ENCODE data around the gene BMP2K.

The BMP2K gene

DNA sequence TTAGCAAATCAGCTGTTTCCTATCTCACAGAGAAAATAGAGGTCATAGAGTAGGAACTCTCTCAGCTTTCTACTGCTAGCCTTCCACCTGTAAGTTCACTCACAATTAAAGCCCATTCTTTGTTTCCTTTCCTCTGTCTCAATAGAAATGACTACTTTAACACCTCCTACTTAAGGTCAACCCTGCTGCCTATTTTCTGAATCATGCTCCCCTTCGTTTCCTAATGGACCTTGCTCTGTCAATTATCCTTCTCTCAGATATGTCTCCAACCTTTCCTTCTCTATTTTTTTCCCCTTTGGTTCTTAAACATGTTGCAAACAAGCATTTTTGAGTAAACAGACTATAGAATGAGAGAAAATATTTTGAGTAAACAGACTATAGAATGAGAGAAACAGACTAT lies 168.2 kb downstream of the BMP2K start:
- no peak for DNase-seq (ENCODE audit: low read depth, low spot score)
- TF ChIP-seq, protein P1, sequence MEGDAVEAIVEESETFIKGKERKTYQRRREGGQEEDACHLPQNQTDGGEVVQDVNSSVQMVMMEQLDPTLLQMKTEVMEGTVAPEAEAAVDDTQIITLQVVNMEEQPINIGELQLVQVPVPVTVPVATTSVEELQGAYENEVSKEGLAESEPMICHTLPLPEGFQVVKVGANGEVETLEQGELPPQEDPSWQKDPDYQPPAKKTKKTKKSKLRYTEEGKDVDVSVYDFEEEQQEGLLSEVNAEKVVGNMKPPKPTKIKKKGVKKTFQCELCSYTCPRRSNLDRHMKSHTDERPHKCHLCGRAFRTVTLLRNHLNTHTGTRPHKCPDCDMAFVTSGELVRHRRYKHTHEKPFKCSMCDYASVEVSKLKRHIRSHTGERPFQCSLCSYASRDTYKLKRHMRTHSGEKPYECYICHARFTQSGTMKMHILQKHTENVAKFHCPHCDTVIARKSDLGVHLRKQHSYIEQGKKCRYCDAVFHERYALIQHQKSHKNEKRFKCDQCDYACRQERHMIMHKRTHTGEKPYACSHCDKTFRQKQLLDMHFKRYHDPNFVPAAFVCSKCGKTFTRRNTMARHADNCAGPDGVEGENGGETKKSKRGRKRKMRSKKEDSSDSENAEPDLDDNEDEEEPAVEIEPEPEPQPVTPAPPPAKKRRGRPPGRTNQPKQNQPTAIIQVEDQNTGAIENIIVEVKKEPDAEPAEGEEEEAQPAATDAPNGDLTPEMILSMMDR (IDR thresholded peaks at IDR 0.05; ENCODE audit: low read depth, low read length), result no peak
- in situ Hi-C loops (cut with HindIII; ENCODE audit: low sequenced_read_pairs), result no loop called here
- no peak overlapping the region for H3K4me3 ChIP-seq (ENCODE audit: low read depth, low read length)

DNA sequence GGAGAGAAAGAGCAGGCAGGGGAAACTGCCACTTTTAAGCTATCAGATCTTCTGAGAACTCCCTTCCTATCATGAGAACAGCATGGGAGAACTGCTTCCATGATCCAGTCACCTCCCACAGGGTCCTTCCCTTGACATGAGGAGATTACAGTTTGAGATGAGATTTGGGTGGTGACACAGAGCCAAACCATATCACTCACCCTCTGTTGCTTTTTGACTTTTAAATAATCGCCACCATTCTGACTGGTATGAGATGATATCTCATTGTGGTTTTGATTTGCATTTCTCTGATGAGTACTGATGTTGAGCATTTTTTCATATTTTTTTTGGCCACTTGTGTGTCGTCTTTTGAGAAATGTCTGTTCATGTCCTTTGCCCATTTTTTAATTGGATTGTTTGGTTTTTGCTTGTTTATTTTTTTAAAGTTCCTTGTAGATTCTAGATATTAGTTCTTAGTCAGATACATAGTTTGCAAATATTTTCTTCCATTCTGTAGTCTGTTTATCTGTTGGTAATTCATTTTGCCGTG lies 169.6 kb downstream of the BMP2K start:
- no peak for DNase-seq (ENCODE audit: low read depth, low spot score)
- TF ChIP-seq, protein P1 (IDR thresholded peaks at IDR 0.05; ENCODE audit: low read depth, low read length), result no peak
- in situ Hi-C loops (cut with HindIII; ENCODE audit: low sequenced_read_pairs), result no loop called here
- no peak overlapping the region for H3K4me3 ChIP-seq (ENCODE audit: low read depth, low read length)

DNA sequence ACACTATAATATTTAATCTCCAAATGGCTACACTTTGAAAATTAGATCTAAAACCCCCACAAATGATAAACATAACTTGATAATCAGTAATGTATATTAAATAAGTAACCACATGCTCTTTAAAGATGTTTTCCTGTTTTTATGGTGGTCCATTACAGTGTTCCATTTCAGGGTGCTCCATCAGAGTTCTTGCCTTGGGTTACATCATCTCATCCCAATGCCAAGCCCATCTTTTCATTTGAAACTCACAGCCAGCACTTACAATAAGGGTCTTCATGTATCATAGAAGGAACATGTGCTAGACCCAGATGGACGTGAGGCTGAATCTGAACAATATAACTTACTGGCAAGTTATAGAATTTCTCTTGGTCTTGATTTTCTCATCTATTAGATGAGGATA lies 173.6 kb downstream of the BMP2K start:
- in situ Hi-C loops (cut with HindIII; ENCODE audit: low sequenced_read_pairs), result no loop called here
- TF ChIP-seq, protein P1 (IDR thresholded peaks at IDR 0.05; ENCODE audit: low read depth, low read length), result no peak
- no peak overlapping the region for H3K4me3 ChIP-seq (ENCODE audit: low read depth, low read length)
- no peak for DNase-seq (ENCODE audit: low read depth, low spot score)

DNA sequence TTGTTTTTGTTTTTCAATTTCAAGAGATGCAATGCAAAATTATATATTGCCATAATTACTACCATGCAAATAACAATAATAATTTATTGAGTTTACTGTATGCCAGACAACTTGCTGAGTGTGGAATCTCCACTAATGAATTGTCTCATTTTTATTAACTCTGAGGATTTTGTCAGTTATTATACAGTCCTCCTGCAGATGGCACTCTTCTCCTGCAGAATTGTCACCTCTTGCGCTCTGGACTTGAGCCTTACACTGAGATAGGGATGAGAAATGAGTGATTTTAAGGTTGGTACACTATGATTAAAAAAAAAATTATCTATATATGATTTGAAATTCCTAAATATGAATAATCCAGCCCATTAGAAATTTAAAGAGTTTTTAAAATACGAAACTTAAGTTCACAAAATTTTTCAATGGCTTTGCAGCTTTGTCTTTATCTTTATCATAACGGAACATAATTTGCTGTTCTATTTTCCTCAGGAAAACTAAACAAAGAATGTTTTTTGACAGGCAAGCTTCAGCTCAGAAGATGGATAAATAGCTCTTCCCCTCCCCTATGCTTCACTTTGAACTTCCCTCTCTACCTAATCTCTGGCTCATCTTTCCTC lies 175.8 kb downstream of the BMP2K start:
- in situ Hi-C loops (cut with HindIII; ENCODE audit: low sequenced_read_pairs), result no loop called here
- DNase-seq (ENCODE audit: low read depth, low spot score), result peak; percentile 43
- TF ChIP-seq, protein P1 (IDR thresholded peaks at IDR 0.05; ENCODE audit: low read depth, low read length), result peak; percentile 68
- H3K4me3 ChIP-seq (ENCODE audit: low read depth, low read length), result no peak overlapping the region

GRCh38 chr4:78953231-78953630 lies 177.1 kb downstream of the BMP2K start:
- in situ Hi-C loops (cut with HindIII; ENCODE audit: low sequenced_read_pairs), result no loop called here
- DNase-seq (ENCODE audit: low read depth, low spot score), result no peak
- no peak overlapping the region for H3K4me3 ChIP-seq (ENCODE audit: low read depth, low read length)
- TF ChIP-seq, protein P1 (IDR thresholded peaks at IDR 0.05; ENCODE audit: low read depth, low read length), result no peak

GRCh38 chr4:78953769-78954666 lies 177.9 kb downstream of the BMP2K start:
- DNase-seq (ENCODE audit: low read depth, low spot score), result peak; percentile 30
- TF ChIP-seq, protein P1 (IDR thresholded peaks at IDR 0.05; ENCODE audit: low read depth, low read length), result peak; percentile 53
- no peak overlapping the region for H3K4me3 ChIP-seq (ENCODE audit: low read depth, low read length)
- in situ Hi-C loops (cut with HindIII; ENCODE audit: low sequenced_read_pairs), result no loop called here

Measured in astrocyte of the spinal cord (primary cell).